IPS DF 4.7 (cell line): ENCODE data around the gene FYN.

Experiments used
- DNase-seq: peaks from one replicate; pipeline ENCODE4 v3.0.0-alpha.2; 2013; ENCODE audit warnings: low spot score; ENCODE audit errors: extremely low read depth

The FYN gene

DNA sequence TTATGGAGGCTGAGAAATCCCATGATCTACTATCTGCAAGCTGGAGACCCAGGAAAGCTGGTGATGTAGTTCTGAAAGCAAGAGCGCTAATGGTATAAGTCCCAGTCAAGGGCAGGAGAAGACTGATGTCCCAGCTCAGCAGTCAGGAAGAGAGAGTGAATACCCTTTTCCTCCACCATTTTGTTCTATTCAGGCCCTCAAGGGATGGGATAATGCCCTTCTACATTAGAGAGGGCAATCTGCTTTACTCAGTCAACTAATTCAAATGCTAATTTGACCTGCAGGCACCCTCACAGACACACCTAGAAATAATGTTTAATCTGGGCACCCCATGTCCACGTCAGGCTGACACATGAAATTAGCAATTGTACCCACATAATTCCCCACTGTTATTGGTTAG, 10.8 kb upstream of the FYN start:
- no peak for DNase-seq

- no peak for DNase-seq
Measured at GRCh38 chr6:111880181-111880888, 7.1 kb upstream of the FYN start.

GRCh38 chr6:111875741-111876140, 2.5 kb upstream of the FYN start:
- DNase-seq: no peak

GRCh38 chr6:111874025-111874415, 768 bp upstream of the FYN start:
- DNase-seq: no peak

- DNase-seq: no peak
Measured at GRCh38 chr6:111872401-111873177, 663 bp downstream of the FYN start.

GRCh38 chr6:111871725-111872400, 1.4 kb downstream of the FYN start:
- DNase-seq: no peak

DNA sequence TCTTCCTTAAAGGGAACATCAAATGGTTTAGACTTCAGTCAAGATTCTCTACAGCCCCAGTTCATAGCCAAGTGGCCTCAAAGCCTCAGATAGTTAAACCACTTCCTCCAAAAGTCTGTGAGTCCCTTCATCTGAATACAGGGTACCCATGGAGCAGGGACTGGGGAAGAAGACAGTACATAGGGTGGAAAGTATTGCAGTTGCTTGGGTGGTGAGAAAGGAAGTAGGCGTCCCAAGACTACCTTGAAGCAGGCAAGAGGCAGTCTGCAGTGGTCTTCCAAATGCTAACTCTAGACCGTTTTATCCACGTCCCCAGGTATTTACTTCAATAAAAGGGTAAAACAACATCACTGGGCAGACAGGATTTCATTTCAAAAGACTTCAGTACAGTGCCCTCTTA, 2.0 kb downstream of the FYN start:
- DNase-seq: no peak

GRCh38 chr6:111870742-111871064, 2.5 kb downstream of the FYN start:
- DNase-seq: no peak

GRCh38 chr6:111870051-111870741, 3.1 kb downstream of the FYN start:
- no peak for DNase-seq

- no peak for DNase-seq
Measured at GRCh38 chr6:111866857-111867256, 6.4 kb downstream of the FYN start.

GRCh38 chr6:111865909-111866546, 7.2 kb downstream of the FYN start:
- no peak for DNase-seq

GRCh38 chr6:111865049-111865585, 8.1 kb downstream of the FYN start:
- DNase-seq: no peak

DNA sequence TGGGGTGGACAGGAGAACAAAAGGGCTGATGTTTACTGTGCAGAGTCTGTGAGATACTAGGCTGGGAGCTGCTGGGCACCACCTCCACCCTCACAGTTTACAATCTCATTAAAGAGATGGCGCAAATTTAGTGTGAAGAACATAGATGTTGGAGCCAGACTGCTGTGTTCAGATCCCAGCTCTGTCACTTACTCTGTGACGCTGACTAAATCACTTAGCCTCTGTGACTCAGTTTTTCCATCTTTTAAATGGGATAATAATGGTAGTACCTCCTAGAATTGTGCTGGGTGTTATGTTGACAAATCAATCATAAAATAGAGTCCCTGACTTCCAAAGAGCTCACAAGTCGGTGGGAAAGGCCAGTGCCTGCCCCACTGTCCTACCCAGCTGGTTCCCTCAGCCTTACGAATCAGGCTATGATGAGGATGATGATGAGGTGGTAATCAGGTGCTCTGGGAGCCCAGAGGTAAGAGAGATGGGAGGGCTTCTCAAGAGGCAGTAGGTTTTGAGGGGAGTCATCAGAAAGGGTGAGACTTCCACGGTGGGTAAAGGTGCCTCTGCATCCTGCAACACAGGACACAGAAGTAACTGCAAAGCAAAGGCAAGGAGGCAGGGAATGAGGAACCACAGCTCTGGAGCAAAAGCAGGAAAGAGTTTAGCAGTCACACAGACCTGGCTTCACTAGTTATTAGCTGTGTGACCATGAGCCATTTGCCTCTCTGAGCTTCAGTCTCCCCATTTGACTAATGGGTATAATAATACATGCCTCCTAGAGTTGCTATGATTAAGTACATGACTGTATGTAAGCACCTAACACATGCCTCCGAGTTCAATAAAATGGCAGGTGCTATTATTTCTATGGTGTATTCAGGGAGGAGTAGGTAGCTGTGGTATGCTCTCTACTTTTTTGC, 8.9 kb downstream of the FYN start:
- no peak for DNase-seq

DNA sequence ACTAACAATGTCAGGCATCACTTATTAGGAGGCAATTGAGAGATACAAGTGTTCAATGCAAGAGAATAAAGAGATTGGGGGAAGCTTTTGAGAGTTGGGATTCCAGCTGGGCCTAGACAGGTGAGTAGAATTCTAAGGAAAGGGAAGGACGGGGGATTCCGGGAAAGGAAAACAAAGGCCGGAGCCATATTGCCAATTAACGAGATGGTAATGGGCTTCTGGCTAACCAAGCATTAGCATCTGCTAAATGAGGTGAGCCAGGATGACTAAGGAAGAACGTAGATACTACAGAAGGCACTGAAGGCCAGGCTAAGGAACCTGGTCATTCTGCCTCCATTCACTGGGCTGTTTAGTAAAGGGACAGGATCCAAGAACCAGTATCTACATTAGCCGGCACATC, 10.5 kb downstream of the FYN start:
- DNase-seq: no peak

DNA sequence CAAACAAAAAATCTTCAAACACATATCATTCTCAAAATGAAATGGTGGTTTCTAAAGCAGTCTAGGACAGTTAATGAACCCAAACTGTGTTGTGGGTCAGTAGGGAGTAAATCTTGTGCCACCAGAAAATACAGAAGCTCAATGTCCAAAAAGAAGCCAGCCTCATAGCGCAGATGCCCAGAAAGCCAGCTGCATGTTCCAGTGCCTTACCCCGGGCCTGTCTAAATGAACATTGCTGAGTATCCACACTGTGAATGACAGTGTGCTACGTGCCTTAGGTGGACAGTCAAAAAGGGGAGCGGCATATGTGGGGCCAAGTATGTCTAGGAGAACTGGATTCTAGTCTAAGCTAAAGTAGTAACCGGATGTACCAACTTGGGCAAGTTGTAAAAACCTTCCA, 10.9 kb downstream of the FYN start:
- no peak for DNase-seq

- no peak for DNase-seq
Measured at GRCh38 chr6:111861431-111861885, 11.8 kb downstream of the FYN start.

- no peak for DNase-seq
Measured at GRCh38 chr6:111858347-111858746, 14.9 kb downstream of the FYN start.

DNA sequence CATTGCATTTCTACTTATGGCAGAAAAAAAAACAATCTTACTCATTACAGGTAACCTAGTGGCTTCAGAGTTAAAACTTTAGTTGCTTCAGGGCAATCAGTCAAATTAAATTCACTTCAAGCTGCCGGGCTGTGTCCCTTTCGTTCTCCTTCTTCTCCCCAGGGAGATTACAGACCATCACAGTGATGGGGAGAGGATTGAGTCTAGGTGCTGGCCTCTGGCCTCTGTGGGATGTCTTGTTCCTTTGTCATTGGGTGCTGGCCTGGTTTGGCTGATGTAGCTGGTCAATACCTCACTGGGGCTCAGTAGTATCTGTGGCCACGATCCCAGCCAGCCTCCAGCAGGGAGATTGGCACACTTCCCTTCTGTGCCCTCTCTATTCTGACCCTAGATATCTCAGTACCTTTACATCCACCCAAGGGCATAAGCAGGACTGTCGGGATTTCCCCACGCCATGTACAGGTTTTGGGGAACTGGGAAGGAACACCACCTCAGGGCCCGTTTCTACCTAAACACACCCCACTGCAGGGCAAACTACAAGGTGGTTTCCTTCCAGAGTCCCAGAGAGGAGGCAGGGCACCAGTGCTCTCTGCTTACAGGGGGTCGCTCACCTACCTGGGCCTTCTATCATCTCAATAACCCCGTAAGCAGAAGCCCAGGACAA, 15.4 kb downstream of the FYN start:
- DNase-seq: no peak

DNA sequence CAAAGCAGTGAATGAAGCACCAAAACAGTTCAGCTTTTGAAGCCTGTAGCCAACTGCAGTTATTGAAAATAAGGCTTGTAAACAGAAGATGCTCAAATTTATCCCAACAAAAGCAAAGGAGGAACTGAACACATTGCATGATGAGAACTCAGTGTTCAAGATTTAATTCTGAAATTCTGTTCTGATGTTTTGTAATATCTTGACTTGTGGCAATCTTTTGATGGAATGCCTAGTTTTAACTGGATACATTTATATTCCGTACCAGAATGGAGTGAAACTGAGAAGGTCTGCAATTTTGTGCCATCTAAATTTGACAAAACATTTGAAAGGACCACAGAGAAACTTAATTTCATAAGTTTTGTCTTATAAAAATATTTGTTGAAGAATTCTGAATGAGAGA, 17.5 kb downstream of the FYN start:
- DNase-seq: no peak

DNA sequence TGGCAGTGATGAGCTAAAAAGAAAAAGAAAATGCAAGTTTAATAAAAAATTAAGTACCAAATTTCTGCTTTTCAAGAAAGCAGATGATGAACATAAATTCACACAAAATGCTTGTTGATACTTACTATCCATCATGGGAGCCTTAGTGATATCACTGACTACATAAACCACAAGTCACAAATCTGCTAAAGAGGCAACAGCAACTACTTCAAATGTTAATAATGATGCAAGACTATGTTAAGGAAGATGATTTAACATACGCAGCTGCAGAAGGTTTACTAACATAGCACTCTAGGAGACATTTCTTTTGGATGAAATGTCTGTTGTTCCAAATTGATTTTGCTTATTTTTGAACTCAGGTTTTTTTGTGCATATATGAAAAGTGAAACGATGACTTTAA, 18.6 kb downstream of the FYN start:
- no peak for DNase-seq
